GM18526 (cell line): ENCODE measurements around the gene PTPRC.

Experiments used
- POLR2A ChIP-seq: IDR thresholded peaks from 3 replicates; pipeline ENCODE4 v1.6.1; 2011; ENCODE audit not compliant: insufficient read length; ENCODE audit errors: extremely low read depth

The PTPRC gene

DNA sequence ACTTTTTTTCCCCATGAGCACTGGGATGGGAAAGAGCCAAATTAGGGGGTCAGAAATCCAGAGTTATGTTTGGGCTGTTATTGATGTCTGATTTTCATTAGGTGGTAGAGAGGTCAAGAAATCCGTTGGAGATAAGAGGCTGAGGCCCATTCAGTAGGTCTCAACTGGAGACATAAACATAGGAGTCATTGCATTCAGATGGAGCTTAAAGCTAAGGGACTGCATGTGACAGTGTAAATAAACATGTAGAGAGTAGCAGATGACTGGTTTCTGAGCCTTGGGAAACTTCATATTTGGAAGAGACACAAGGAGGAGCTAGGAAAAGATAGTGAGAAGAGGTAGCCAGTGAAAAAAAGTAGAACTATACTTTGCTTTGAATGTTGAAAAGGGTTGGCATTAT, 11.7 kb downstream of the PTPRC start:
- TF ChIP-seq POLR2A, result no peak

DNA sequence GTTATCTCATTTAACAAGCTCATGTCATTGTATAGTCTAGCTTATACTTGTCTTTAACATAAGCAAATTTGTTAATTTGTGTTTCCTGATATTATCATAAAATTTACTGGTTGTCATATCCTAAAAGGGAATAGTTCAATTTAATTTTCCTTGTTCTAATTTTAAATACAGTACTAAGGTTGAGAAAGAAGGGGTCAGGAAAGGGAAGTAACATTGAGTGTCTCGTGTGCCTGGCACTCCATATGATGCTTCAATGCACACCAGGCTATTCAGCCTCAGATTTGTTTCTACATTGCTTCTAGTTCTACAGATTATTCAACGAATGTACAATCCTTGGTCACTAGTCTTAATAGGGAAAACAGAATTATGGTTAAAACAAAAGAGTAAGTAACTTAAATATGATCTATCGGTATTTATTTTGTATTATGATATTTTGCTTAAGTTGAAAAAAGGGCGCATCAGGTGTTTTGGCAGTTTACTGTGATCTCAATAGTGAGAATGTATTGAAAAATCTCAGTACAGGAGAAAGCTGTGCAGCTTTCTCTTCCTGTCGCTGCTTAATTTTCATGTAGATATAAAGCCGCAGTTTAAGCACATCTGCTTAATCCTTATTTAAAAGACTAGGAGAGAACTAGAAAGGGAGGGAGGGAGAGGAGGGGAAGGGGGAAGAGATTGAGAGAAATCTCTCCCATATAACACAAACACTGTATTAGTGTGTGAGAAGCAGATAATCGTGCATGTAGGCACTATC, 13.0 kb downstream of the PTPRC start:
- TF ChIP-seq POLR2A, result no peak

DNA sequence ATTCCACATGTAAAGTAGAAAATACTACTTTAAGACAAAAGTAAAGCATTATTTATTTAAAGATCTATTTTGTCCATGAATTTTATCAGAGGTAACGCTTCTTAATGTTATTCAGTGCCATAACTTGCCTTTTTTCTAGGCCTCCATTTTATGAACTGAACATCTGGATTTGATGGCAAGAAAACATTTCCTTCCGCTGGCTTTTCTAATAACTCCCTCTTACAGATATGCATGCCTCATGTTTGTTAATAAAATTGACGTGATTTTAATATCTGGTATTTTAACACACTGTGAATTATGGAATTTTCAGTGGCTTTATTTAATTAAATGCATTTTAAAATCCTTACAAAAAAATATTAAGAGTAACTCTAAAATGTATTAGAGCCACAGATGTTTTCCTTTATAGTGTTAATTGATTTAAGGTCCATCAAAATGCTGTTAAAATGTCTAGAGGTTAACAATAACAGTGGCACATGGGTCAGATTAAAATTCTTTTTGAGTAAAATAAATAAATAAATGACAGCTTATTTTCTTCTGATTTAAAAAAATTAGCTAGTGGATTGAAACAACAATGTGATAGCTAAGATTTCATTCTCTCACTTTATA, 15.1 kb downstream of the PTPRC start:
- TF ChIP-seq POLR2A, result no peak

DNA sequence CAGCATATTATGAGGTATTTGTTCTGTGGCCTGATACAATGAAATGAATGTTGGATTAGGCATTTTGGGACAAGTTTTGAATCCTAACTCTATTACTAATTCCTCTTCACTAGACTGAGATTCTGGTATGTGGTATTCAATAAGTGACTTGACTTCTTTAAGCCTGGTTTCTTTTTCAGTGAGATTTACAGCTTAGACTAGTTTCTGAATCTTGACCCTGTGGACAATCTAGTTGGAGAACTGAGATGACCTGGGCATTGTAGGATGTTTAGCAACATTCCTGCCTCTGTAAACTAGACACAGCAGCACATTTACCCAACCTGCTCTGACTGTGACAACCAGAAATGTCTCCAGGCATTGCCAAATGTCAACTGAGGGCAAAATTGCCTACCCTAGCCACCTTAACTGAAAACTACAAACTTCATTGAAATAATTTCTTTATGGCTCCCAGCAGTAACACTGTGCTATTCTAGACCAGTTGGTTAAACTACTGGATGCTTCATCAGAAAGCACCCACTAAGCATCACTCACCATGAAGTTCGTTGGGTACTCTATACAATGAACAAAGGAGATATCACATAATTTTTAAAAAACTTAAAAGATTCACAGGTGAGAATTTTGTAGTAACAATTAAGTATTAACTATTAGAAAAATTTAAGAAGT, 16.8 kb downstream of the PTPRC start:
- TF ChIP-seq POLR2A, result no peak

DNA sequence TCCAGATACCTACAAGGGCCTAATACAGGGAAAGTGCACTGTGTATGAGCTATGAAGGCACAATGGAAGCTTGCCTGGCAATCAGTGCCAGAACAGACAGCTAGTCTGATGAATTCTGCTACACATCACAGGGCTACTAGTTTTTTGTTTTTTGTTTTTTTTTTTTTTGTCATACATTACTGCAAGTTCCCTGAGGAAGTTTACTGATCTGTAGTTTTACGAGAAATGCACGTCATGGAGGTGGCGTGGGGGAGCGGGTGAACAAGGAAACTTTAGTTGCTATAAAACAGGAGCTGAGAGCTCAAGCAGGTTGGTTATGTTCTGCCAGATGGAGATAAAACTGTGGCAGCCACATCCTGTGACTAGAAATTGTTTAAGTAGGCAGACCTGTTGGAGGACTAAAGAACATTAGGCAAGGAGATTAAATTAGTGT, 17.7 kb downstream of the PTPRC start:
- TF ChIP-seq POLR2A, result no peak

- no peak for TF ChIP-seq POLR2A
These were observed 18.8 kb downstream of the PTPRC start for GRCh38 chr1:198657550-198658064.

- TF ChIP-seq POLR2A, result no peak
These were observed 21.8 kb downstream of the PTPRC start for GRCh38 chr1:198660341-198661261.

DNA sequence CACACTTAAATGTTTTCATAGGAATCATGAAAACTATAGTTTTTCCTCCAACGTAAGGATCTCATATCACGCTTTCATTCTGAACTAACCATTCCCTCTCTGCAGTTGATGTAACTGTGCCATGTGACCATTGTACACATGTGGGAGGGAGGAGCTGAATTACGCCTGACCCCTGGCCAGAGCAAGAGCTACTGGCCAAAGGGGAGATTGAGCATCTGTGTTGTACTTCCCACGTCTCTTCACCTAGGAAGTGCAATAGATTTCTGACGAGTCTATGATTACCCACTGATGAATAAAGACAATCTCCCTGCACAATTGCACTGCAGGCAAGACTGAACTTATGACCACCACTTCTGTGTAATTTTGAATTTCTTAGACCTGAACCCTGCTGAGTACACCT, 24.0 kb downstream of the PTPRC start:
- TF ChIP-seq POLR2A, result no peak

GRCh38 chr1:198664068-198664788, 25.4 kb downstream of the PTPRC start:
- no peak for TF ChIP-seq POLR2A

DNA sequence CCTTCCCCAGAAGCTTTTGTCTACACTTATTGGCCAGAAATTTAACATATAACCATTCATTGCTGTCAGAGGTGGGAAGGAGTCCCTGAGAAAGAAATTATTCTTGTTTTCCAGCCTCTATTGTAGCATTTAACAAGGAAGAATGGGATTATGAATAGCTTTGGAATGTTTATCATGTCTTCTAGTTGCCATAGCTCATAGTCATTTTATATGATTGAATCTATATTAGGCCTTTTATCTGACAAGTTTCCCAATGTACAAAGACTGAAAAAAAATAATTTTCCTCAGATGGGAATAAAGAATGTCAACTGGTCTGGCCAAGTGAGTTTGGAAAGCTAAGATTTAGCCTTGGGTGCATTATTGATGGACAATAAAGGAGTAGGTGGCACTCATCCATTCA, 28.3 kb downstream of the PTPRC start:
- TF ChIP-seq POLR2A, result no peak

DNA sequence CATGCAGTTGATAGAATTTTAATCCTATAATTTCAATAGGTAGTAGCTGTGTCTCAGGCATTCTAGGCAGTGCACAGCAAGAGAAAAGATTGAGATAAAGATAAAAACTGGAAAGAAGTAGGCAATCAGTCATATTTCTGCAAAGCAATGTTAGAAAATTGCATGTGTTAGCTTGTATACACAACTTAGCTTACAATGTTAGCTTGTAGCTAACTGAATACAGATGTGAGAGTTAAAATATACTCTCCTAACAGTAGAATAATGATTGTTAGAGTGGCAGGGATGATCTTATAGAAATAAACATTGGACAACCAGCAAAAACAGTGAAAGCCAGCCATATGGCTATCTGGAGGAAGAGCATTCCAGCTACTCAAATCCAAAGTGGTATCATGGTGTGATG, 29.0 kb downstream of the PTPRC start:
- no peak for TF ChIP-seq POLR2A

DNA sequence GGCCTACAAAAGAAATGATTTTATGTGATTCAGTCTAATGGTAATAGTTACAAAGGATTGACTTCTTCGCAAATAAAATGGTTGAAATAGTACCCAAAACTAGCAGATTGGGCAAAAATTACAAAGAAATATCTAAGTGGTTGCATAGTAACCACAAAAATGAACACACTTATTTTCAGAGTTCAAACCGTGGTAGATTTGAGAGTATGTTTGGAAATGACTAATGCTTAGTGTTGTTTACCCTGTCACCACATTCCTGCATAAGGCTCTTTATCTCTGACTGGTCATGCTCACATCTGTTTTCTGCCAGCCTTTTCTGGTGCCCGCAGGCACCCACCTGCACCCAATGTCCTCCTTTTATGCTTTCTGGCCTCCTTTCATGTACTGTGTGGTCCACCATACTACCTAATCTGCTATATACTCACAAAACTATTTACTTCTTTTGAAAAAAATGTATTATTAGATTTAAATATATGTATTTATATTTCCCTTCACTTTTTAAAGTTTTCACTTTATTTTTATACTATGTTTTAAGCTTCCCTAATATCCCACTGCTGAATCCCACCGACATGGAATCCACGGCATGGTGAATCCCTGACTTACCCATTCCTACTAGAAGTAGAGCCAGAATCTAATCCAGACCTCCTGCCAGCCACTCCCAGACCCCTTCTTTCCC, 30.3 kb downstream of the PTPRC start:
- TF ChIP-seq POLR2A, result no peak

DNA sequence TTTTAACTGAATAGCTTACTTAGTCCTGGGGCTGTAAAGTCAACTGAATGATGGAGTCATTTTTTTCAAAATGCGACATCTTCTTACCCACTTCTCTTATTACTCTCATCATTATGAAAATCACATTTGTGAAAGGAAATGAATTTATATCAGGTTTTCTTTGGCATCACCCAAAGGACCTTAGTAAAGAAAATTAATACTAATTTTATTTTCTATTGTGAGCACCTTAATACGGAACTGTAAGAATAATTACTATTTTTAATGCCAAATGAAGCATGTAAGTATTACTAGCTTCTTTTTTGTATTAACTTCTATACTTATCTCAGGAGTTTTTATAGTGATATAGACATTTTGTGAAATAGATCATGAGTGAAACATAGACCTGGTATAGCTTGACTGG, 30.9 kb downstream of the PTPRC start:
- TF ChIP-seq POLR2A, result no peak

- no peak for TF ChIP-seq POLR2A
These were observed 32.3 kb downstream of the PTPRC start for GRCh38 chr1:198671136-198671535.

- TF ChIP-seq POLR2A, result no peak
These were observed 33.3 kb downstream of the PTPRC start for GRCh38 chr1:198672124-198672523.
